ENCODE measurements around the gene FAM234B. TPM values are rescaled to one million over a fixed set of nuclear protein-coding genes. Genes with fewer than 3 reads are reported as not detected.

FAM234B gene
- total RNA-seq, 1 experiment from 2014 or later, result 20.8 TPM

DNA sequence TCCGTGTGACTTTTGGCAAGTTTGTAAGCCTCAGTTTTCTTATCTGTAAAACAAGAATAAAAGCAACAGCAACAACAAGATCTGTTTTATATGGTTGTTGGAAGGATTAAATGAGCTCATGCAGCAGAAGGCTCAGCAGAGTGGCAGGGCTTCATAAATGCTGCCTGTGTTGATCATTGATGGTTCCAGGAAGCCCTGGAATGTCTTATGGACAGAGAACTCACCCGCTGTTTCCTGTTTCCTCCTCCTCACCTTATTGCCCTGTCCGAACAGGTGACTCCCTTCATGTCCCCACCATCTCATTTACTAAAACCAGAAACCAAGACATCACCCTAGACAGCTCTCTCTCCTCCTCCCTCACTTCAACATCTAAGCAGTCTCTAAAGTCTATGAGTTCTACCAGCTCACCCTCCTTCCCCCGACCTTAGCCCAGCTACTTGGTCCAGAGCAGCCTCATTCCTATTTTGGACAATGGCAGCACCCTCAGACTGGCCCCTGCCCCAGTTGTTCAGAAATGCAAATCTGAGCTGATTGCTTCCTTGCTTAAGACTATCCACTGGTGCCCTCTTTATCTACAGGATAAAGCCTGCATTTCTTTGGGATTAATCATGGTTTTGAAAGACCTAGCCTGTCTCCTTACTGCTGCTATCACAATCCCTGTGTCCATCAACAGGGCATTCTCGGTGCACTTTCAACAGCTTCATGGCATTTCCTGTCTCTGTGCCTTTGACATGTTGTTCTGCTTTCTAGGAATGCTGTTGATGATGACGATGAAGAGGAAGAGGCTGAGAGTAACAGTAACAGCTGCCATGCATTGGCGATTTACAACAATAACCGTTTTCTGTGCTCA, 80.7 kb downstream of the FAM234B start:
- H3K23me2 ChIP-seq (ENCODE audit: insufficient read length, low read depth, low read length, poor library complexity, severe bottlenecking), result no peaks in the 10 kb centered on the region
- no peaks in the 10 kb centered on the region for H3K27me3 Mint-ChIP-seq (ENCODE audit: low read depth)
- no peak overlapping the region for H2AFZ ChIP-seq (ENCODE audit: low read length)
- no peak overlapping the region for H3K4ac ChIP-seq (ENCODE audit: low read depth, low read length)
- H3K27ac Mint-ChIP-seq, result no peak overlapping the region; a peak in 1 of 7 replicates
- H3K14ac ChIP-seq (ENCODE audit: insufficient read depth, low read length), result no peak overlapping the region
- H4K5ac ChIP-seq (ENCODE audit: insufficient read length, low read depth, low read length), result no peak overlapping the region
- no peak overlapping the region for H3K4me3 Mint-ChIP-seq
- DNase-seq, result no peak
- peaks cover 11 to 15% of the 10 kb centered on the region in 2 experiments for H3K4me1 Mint-ChIP-seq
- no peaks in the 10 kb centered on the region for H3K27me3 ChIP-seq (ENCODE audit: insufficient read depth, low read length)
- no peak for TF ChIP-seq CTCF (conservative IDR thresholded peaks at IDR 0.05)
- H4K8ac ChIP-seq (replicated peaks; ENCODE audit: insufficient read length, low read depth, low read length), result no peak overlapping the region
- no peaks in the 10 kb centered on the region for H3K9me3 ChIP-seq (ENCODE audit: control insufficient read depth, low read depth, low read length)
- no peak overlapping the region for H3K27ac ChIP-seq (ENCODE audit: insufficient read length, low read depth, low read length)
- no peak overlapping the region for H2BK120ac ChIP-seq (ENCODE audit: low read depth, low read length, poor library complexity, severe bottlenecking)
- no peak overlapping the region for H3T11ph ChIP-seq (ENCODE audit: low read length)
- H3K36me3 Mint-ChIP-seq (ENCODE audit: insufficient read depth in 1 of 3, low read depth in 3 of 3), result no peaks in the 10 kb centered on the region; a peak in 2 of 7 replicates
- no peak overlapping the region for H3K23ac ChIP-seq (ENCODE audit: insufficient read length, low read depth, low read length)
- no peak overlapping the region for H3K56ac ChIP-seq (ENCODE audit: insufficient read length, low read depth, low read length)
- no peak overlapping the region for H4K91ac ChIP-seq (ENCODE audit: insufficient read length, low read depth, low read length)
- no peaks in the 10 kb centered on the region for H3K79me2 ChIP-seq (ENCODE audit: insufficient read depth, low read length)
- WGBS (ENCODE audit: extremely low coverage, insufficient read length, low lambda C conversion rate), result no CpG with 5 or more reads among the region's 8 CpGs
- no peaks in the 10 kb centered on the region for H3K79me1 ChIP-seq (ENCODE audit: insufficient read depth, low read depth, low read length, poor library complexity, severe bottlenecking)
- no peak overlapping the region for H2BK20ac ChIP-seq (ENCODE audit: low read depth, low read length, poor library complexity, severe bottlenecking)
- H2BK5ac ChIP-seq (ENCODE audit: insufficient read length, low read length), result no peak overlapping the region
- H2BK12ac ChIP-seq (ENCODE audit: insufficient read length, low read depth, low read length), result no peak overlapping the region
- no peak overlapping the region for H3K18ac ChIP-seq (ENCODE audit: insufficient read length, low read depth, low read length)
- no peak overlapping the region for H3K9ac ChIP-seq (ENCODE audit: extremely low read depth, insufficient read length, low read length)
- peaks cover 4% of the 10 kb centered on the region for H3K4me1 ChIP-seq (ENCODE audit: insufficient read depth, low read length)
- no peaks in the 10 kb centered on the region for H3K9me3 Mint-ChIP-seq
- no peak overlapping the region for H3K4me2 ChIP-seq (ENCODE audit: insufficient read depth, insufficient read length, low read length)
- no peak overlapping the region for H2AK5ac ChIP-seq (ENCODE audit: insufficient read length, low read length)
- H4K20me1 ChIP-seq (ENCODE audit: control insufficient read depth, insufficient read depth, insufficient read length), result no peaks in the 10 kb centered on the region
- no peak overlapping the region for H2BK15ac ChIP-seq (ENCODE audit: low read depth, low read length)
